ENCODE measurements around the gene RNF220. TPM values are rescaled to one million over a fixed set of nuclear protein-coding genes. Genes with fewer than 3 reads are reported as not detected.

RNF220 gene
- total and polyA plus RNA-seq, 2 of the 4 experiments (the other 2 are of a cell fraction): 71.8 to 77.1 TPM

DNA sequence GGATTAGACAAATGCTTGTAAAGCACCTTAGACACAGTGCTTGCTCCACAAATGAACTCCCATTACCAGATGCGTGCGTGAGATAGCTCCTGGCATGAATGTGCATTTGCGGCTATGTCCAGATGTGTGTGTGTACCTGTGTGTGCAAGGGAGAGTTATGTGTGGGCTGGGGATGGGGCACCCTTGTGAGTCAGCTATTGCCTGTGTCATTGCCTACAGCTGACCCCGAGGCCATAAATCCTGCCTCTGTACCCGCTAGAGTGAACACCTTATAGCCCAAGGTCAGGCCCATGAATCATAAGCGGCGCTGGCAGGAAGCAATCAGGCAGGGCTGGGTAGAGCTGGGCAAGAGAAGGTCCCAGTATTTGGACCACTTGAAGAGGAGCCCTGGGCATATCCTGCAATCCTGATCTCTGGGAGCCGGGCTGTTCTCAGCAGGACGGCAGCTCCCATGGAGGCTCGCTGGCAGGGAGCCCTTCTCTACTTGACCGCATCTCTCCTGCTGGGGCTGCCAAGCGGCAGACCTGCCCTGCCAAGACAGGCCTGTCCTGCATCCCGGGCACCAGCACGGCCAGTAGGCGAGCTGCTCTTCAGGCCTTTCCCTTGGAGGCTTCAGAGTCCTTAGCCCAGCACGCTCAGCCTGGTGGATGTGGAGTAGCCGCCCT, 182.9 kb downstream of the RNF220 start:
- Histone ChIP-seq H3K27ac (ENCODE audit: insufficient read depth, low read length) (no peak overlapping the region), H3K36me3 (ENCODE audit: control insufficient read depth, insufficient read depth, low read length) (no peaks in the 10 kb centered on the region), H3K18ac (ENCODE audit: low read depth, low read length) (no peak overlapping the region), H3K4ac (ENCODE audit: low read depth, low read length) (no peak overlapping the region), H4K20me1 (ENCODE audit: insufficient read depth, low read length) (no peaks in the 10 kb centered on the region), H4K8ac (ENCODE audit: low read depth in 2 of 2, low read length in 2 of 2) (no peak overlapping the region), H2BK5ac (ENCODE audit: low read depth, low read length, poor library complexity, severe bottlenecking) (no peak overlapping the region), H2BK120ac (ENCODE audit: low read depth, low read length) (no peak overlapping the region), H3K4me1 (ENCODE audit: control insufficient read depth, insufficient read depth, low read length) (no peaks in the 10 kb centered on the region), H3K79me1 (ENCODE audit: low read depth in 1 of 2, low read length in 2 of 2) (no peaks in the 10 kb centered on the region), H2BK15ac (ENCODE audit: low read depth, low read length) (no peak overlapping the region), H3K23ac (ENCODE audit: low read depth, low read length) (no peak overlapping the region), H3K4me3 (ENCODE audit: insufficient read depth, low read depth, low read length) (no peak overlapping the region), H3K14ac (replicated peaks; ENCODE audit: low read depth, low read length) (no peak overlapping the region), H2AK5ac (ENCODE audit: low read depth, low read length) (no peak overlapping the region), H4K5ac (ENCODE audit: low read depth, low read length) (no peak overlapping the region), H3K9ac (ENCODE audit: low read depth, low read length) (no peak overlapping the region), H3K4me2 (ENCODE audit: low read depth, low read length) (no peak overlapping the region), H3K56ac (ENCODE audit: extremely low read depth, insufficient read depth, low read length) (no peak overlapping the region), H4K91ac (ENCODE audit: insufficient read depth, low read depth, low read length) (no peak overlapping the region), H2BK20ac (ENCODE audit: low read depth, low read length) (no peak overlapping the region), H3K27me3 (ENCODE audit: control insufficient read depth, insufficient read depth, low read length) (peaks cover 50% of the 10 kb centered on the region), H3K9me1 (ENCODE audit: insufficient read depth, low read length) (no peaks in the 10 kb centered on the region), H3K9me3 (ENCODE audit: control insufficient read depth, insufficient read depth, low read length) (no peaks in the 10 kb centered on the region), H2AK9ac (replicated peaks; ENCODE audit: low read depth, low read length, poor library complexity) (no peak overlapping the region), H2AFZ (replicated peaks; ENCODE audit: low read length, poor library complexity) (no peak overlapping the region)
- ATAC-seq (ENCODE audit: low read depth): no peak
- CTCF ChIA-PET: no interaction called here
- POLR2A ChIA-PET (ENCODE audit: unreplicated experiment): no interaction called here
- WGBS, 2 experiments (ENCODE audit: extremely low coverage in 2 of 2, insufficient read length in 1 of 2): 45% methylated on average over 4 of the region's 17 CpGs; no CpG with 5 or more reads in 1 of the 2 experiments
- no TSS peak for BruUV-seq (replicated peaks)
- dilution Hi-C loops (cut with HindIII; ENCODE audit: low sequenced_read_pairs, unreplicated experiment) (no loop called here), in situ Hi-C loops (cut with MboI; ENCODE audit: low sequenced_read_pairs) (loop anchor here (10.0 kb wide), 1 partner anchor 573 kb away; no protein-coding TSS in a partner anchor), intact Hi-C loops (cut with micrococcal nuclease) (no loop called here)
- TF ChIP-seq RCOR1 (IDR thresholded peaks at IDR 0.05; ENCODE audit: insufficient replicate concordance, low read length): no peak
- TF ChIP-seq SMC3 (IDR thresholded peaks at IDR 0.05; ENCODE audit: low read depth, low read length): no peak
- no peak for TF ChIP-seq CHD1 (IDR thresholded peaks at IDR 0.05; ENCODE audit: low read depth, low read length)
- TF ChIP-seq, protein P1, sequence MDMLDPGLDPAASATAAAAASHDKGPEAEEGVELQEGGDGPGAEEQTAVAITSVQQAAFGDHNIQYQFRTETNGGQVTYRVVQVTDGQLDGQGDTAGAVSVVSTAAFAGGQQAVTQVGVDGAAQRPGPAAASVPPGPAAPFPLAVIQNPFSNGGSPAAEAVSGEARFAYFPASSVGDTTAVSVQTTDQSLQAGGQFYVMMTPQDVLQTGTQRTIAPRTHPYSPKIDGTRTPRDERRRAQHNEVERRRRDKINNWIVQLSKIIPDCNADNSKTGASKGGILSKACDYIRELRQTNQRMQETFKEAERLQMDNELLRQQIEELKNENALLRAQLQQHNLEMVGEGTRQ (IDR thresholded peaks at IDR 0.05; ENCODE audit: low read depth, low read length): no peak
- TF ChIP-seq RAD21 (IDR thresholded peaks at IDR 0.05; ENCODE audit: low read length): no peak
- DNase-seq: no peak
